HCT116 (cell line): Measurements from ENCODE around the gene STAM. TPM values are rescaled to one million over a fixed set of nuclear protein-coding genes. Genes with fewer than 3 reads are reported as not detected.

Source experiments
- ATAC-seq: fragments of 200-7000 bp; cut with Tn5 transposase; 2 replicates; pipeline ENCODE4 v1.9.1; 2020; ENCODE audit warnings: mild to moderate bottlenecking, moderate library complexity
- BruUV-seq: library from RNA; stranded (reverse); fragments of 400-500 nt; replicated peaks from 2 replicates; lab custom pipeline; 2021; lab: Mats Ljungman, UMichigan
- CTCF ChIA-PET: fragments of 300-600 bp; sonication (Branson Sonifier 250); formaldehyde crosslinking; loops from one replicate; lab custom pipeline; 2021; ENCODE audit warnings: antibody characterized with exemption; lab: Charles Lee
- POLR2A ChIA-PET: fragments of 300-600, 350-600 bp; sonication (Branson Sonifier 250); formaldehyde crosslinking; loops from one replicate; lab custom pipeline; 2021; ENCODE audit warnings: antibody characterized with exemption; lab: Charles Lee
- RAD21 ChIA-PET, 2 experiments: fragments of 300-600 bp; sonication (Branson Sonifier 250); formaldehyde crosslinking; loops; one replicate each; lab custom pipeline; 2023; ENCODE audit warnings: low total read pairs in 2 of 2; ENCODE audit not compliant: uncharacterized antibody in 2 of 2, unreplicated experiment in 2 of 2, low non-redundant PET in 1 of 2; lab: Charles Lee
- DNase-seq: peaks from one replicate; pipeline ENCODE4 v3.0.0-alpha.2; 2010; ENCODE audit warnings: low read depth, low spot score
- H2AFZ ChIP-seq: fragments of 200-600 bp; shearing (Covaris generic), sonication (generic); 2 replicates; pipeline ENCODE4 v1.6.1; 2017; ENCODE audit warnings: low read depth, mixed run types, mixed read lengths, antibody characterized with exemption, low read length; ENCODE audit not compliant: poor library complexity, severe bottlenecking
- H3K27ac ChIP-seq: 2 replicates; pipeline ENCODE4 v1.5.1; 2012; ENCODE audit warnings: low read depth, low read length
- H3K27me3 ChIP-seq: fragments of 200-600 bp; sonication (generic); 2 replicates; pipeline ENCODE4 v1.6.1; 2016; ENCODE audit warnings: mixed run types, low read length, mixed read lengths; ENCODE audit not compliant: insufficient read depth
- H3K36me3 ChIP-seq, 2 experiments: fragments of 200-500 bp in 1 of 2; fragments of 200-600 bp in 1 of 2; sonication (Bioruptor generic) in 1 of 2; sonication (generic) in 1 of 2; 2 replicates each; pipeline versions ENCODE4 v1.5.1 to v1.6.1; 2014 to 2016; ENCODE audit warnings: low read length in 2 of 2, inconsistent platforms in 1 of 2, mixed read lengths in 1 of 2, mixed run types in 1 of 2; ENCODE audit not compliant: insufficient read depth in 2 of 2, control insufficient read depth in 1 of 2
- H3K4me1 ChIP-seq, 2 experiments: fragments of 200-600 bp in 1 of 2; sonication (generic) in 1 of 2; 2 replicates each; pipeline versions ENCODE4 v1.5.1 to v1.6.1; 2012 to 2017; ENCODE audit warnings: low read length in 2 of 2, inconsistent platforms in 1 of 2, mild to moderate bottlenecking in 1 of 2, mixed read lengths in 1 of 2, mixed run types in 1 of 2, moderate library complexity in 1 of 2; ENCODE audit not compliant: insufficient read depth in 2 of 2, control insufficient read depth in 1 of 2
- H3K4me2 ChIP-seq: fragments of 200-600 bp; sonication (generic); 2 replicates; pipeline ENCODE4 v1.6.1; 2017; ENCODE audit warnings: mixed run types, low read length, mixed read lengths
- H3K4me3 ChIP-seq, 2 experiments: fragments of 200-600 bp in 1 of 2; sonication (generic) in 1 of 2; replicated peaks in 1 of 2; 2 replicates each; pipeline ENCODE4 v1.5.1; 2011 to 2016; ENCODE audit warnings: low read length in 2 of 2, control low read depth in 1 of 2, low read depth in 1 of 2, mild to moderate bottlenecking in 1 of 2, mixed read lengths in 1 of 2, mixed run types in 1 of 2
- H3K79me2 ChIP-seq: fragments of 200-600 bp; sonication (generic); 2 replicates; pipeline ENCODE4 v1.6.1; 2017; ENCODE audit warnings: mild to moderate bottlenecking, mixed run types, low read length, moderate library complexity, mixed read lengths; ENCODE audit not compliant: insufficient read depth
- H3K9ac ChIP-seq: fragments of 200-600 bp; sonication (generic); 2 replicates; pipeline ENCODE4 v1.6.1; 2016; ENCODE audit warnings: low read length, mixed read lengths
- H3K9me2 ChIP-seq: fragments of 200-600 bp; sonication (generic), shearing (Covaris generic); 2 replicates; pipeline ENCODE4 v1.6.1; 2017; ENCODE audit warnings: mixed run types, mild to moderate bottlenecking, moderate library complexity; ENCODE audit not compliant: insufficient read depth
- H3K9me3 ChIP-seq, 2 experiments: fragments of 200-500 bp in 1 of 2; fragments of 200-600 bp in 1 of 2; sonication (Bioruptor generic) in 1 of 2; sonication (generic) in 1 of 2; 2 replicates each; pipeline ENCODE4 v1.6.1; 2014 to 2017; ENCODE audit warnings: low read length in 2 of 2, mixed read lengths in 2 of 2, inconsistent platforms in 1 of 2, low read depth in 1 of 2, mild to moderate bottlenecking in 1 of 2, mixed run types in 1 of 2, moderate library complexity in 1 of 2; ENCODE audit not compliant: control insufficient read depth in 1 of 2, insufficient read depth in 1 of 2
- H4K20me1 ChIP-seq: fragments of 200-600 bp; sonication (generic), shearing (Covaris generic); 2 replicates; pipeline ENCODE4 v1.6.1; 2017; ENCODE audit warnings: mixed run types, mild to moderate bottlenecking, moderate library complexity; ENCODE audit not compliant: insufficient read depth
- FOSL1 ChIP-seq: IDR thresholded peaks from 2 replicates; pipeline ENCODE4 v1.6.1; 2012; ENCODE audit warnings: low read depth
- YY1 ChIP-seq: IDR thresholded peaks from 2 replicates; pipeline ENCODE4 v1.6.1; 2011; ENCODE audit warnings: low read length, low read depth, moderate library complexity, mild to moderate bottlenecking; ENCODE audit not compliant: insufficient replicate concordance; ENCODE audit errors: extremely low read depth
- intact Hi-C: fragments of 100-400 bp; cut with micrococcal nuclease; formaldehyde crosslinking; loops from 2 replicates; pipeline ENCODE4 v1.10.0; 2022
- total RNA-seq: library from RNA; stranded (reverse); gene quantifications from one replicate; pipeline ENCODE4 v1.2.1, GENCODE V29; 2021; ENCODE audit not compliant: unreplicated experiment
- TF ChIP-seq, protein P1 (sequence below): IDR thresholded peaks from 2 replicates; pipeline ENCODE4 v1.6.1; 2012
- TF ChIP-seq, protein P2 (sequence below): IDR thresholded peaks from 2 replicates; pipeline ENCODE4 v1.6.1; 2012; ENCODE audit warnings: low read depth

Gene STAM
- total RNA-seq, 1 experiment from 2014 or later, result 23.0 TPM

DNA sequence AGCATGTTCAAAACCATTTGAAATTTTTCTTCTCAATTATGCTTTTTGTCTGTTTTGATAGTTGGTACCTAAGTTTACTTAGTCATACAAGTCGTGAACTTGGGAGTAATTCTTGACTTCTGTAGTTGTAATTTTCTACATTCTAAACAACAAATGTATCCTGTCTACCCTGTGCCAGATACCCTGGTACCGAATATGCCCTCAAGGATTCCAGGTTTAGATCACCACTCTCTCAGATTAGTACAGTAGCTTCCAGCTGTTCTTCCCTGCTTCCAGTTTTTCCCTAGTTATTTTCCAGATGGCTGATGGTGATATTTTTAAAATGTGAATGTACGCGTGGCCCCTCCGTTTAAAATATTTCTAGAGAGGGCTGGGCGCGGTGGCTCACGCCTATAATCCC is 6.5 kb downstream of the STAM start:
- H3K4me3 ChIP-seq, result peak overlapping the region; percentile 18 to 45
- peak overlapping the region; percentile 80 for H3K4me2 ChIP-seq
- no peaks in the 10 kb centered on the region for H3K9me2 ChIP-seq
- peaks cover 96% of the 10 kb centered on the region for H3K79me2 ChIP-seq
- H3K27ac ChIP-seq, result peak overlapping the region; percentile 81
- no peak overlapping the region for H2AFZ ChIP-seq
- peaks cover 0 to 8% of the 10 kb centered on the region in 2 experiments; a peak in 1 of 4 replicates for H3K9me3 ChIP-seq
- TSS peak; percentile 67 for BruUV-seq
- H3K27me3 ChIP-seq, result no peaks in the 10 kb centered on the region
- H3K9ac ChIP-seq, result peak overlapping the region; percentile 60
- 0 out of 2 replicates have a peak, but pooled peaks cover 6% of the 10 kb centered on the region for H4K20me1 ChIP-seq
- RAD21 ChIA-PET, result interaction anchor here in 1 of 2 experiments (0.6 kb wide), 1 partner anchor 241 kb away, joined by 3 read pairs; no protein-coding TSS in a partner anchor
- TF ChIP-seq, protein P1, sequence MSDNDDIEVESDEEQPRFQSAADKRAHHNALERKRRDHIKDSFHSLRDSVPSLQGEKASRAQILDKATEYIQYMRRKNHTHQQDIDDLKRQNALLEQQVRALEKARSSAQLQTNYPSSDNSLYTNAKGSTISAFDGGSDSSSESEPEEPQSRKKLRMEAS, result 0 out of 2 replicates have a peak, but pooled peaks have one; percentile 10
- no peak for TF ChIP-seq YY1
- TF ChIP-seq FOSL1, result 0 out of 2 replicates have a peak, but pooled peaks have one; percentile 4
- TF ChIP-seq, protein P2, sequence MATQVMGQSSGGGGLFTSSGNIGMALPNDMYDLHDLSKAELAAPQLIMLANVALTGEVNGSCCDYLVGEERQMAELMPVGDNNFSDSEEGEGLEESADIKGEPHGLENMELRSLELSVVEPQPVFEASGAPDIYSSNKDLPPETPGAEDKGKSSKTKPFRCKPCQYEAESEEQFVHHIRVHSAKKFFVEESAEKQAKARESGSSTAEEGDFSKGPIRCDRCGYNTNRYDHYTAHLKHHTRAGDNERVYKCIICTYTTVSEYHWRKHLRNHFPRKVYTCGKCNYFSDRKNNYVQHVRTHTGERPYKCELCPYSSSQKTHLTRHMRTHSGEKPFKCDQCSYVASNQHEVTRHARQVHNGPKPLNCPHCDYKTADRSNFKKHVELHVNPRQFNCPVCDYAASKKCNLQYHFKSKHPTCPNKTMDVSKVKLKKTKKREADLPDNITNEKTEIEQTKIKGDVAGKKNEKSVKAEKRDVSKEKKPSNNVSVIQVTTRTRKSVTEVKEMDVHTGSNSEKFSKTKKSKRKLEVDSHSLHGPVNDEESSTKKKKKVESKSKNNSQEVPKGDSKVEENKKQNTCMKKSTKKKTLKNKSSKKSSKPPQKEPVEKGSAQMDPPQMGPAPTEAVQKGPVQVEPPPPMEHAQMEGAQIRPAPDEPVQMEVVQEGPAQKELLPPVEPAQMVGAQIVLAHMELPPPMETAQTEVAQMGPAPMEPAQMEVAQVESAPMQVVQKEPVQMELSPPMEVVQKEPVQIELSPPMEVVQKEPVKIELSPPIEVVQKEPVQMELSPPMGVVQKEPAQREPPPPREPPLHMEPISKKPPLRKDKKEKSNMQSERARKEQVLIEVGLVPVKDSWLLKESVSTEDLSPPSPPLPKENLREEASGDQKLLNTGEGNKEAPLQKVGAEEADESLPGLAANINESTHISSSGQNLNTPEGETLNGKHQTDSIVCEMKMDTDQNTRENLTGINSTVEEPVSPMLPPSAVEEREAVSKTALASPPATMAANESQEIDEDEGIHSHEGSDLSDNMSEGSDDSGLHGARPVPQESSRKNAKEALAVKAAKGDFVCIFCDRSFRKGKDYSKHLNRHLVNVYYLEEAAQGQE, result no peak
- POLR2A ChIA-PET, result no interaction called here
- H3K4me1 ChIP-seq, result peaks cover 40 to 65% of the 10 kb centered on the region in 2 experiments
- CTCF ChIA-PET, result interaction anchor here (0.7 kb wide), 1 partner anchor 802 kb away, joined by 3 read pairs; no protein-coding TSS in a partner anchor
- H3K36me3 ChIP-seq, result peaks cover 0 to 11% of the 10 kb centered on the region in 2 experiments; a peak in 1 of 4 replicates
- intact Hi-C loops, result loop anchor here (5.0 kb wide), 1 partner anchor 588 kb away; no protein-coding TSS in a partner anchor
- no peak for DNase-seq
- peak; percentile 57 for ATAC-seq
